Ovary (tissue), 3 donors: ENCODE results near the gene PLEKHH3.

Experiments
- POLR2A ChIP-seq: fragments of 450-650 bp; IDR thresholded peaks from one replicate; pipeline ENCODE4 v1.6.1; 2017; ENCODE audit warnings: antibody characterized with exemption, mild to moderate bottlenecking, moderate library complexity
- TF ChIP-seq, protein P1 (sequence below), 3 donors: fragments of 450-650 bp in 2 of 3; fragments of 200-600 bp in 1 of 3; IDR thresholded peaks; one replicate each; pipeline versions ENCODE4 v1.5.1 to v1.8.0; 2016 to 2022; ENCODE audit warnings: antibody characterized with exemption in 3 of 3, mild to moderate bottlenecking in 1 of 3
- donor health status: DM: no; HTN: no; CAD: no.

DNA sequence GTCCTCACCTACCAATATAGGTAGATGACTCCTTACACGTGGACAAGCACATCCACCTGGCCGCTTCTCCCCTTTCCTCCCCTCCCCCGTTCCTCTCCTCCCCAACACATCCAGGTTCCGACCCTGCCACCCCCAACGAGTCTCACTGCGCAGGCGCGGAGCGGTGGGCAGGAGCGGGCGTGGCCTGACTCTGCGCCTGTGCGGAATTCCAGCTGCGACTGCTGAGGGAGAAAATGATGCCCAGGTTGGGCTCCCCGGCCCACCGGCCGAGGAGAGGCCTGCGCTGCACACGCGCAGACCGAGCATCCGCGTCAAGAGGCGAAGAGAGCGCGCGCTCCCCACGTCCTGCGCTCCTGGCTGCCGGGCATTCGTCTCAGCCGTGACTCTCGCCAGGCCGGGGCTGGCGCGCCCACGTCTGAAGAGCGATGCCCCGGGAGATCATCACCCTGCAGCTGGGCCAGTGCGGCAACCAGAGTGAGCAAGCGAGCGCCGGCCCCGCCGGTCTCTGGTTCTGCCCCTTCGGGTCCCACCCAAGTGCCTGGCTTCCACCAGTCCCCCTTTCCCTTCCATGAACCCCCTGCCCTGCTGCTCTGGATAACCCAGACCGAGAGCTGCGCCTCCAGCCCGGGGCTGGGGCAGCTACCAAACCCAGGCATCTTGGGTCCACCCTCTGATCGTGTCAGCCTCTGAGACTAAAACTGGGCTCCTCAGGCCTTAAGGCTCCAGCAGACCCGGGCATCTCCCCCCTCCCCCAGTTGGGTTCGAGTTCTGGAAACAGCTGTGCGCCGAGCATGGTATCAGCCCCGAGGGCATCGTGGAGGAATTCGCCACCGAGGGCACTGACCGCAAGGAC, 17.5 kb downstream of the PLEKHH3 start, which contains the start of gene TUBG2:
- TF ChIP-seq, protein P1, sequence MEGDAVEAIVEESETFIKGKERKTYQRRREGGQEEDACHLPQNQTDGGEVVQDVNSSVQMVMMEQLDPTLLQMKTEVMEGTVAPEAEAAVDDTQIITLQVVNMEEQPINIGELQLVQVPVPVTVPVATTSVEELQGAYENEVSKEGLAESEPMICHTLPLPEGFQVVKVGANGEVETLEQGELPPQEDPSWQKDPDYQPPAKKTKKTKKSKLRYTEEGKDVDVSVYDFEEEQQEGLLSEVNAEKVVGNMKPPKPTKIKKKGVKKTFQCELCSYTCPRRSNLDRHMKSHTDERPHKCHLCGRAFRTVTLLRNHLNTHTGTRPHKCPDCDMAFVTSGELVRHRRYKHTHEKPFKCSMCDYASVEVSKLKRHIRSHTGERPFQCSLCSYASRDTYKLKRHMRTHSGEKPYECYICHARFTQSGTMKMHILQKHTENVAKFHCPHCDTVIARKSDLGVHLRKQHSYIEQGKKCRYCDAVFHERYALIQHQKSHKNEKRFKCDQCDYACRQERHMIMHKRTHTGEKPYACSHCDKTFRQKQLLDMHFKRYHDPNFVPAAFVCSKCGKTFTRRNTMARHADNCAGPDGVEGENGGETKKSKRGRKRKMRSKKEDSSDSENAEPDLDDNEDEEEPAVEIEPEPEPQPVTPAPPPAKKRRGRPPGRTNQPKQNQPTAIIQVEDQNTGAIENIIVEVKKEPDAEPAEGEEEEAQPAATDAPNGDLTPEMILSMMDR (IDR thresholded peaks at IDR 0.05): no peak
- TF ChIP-seq POLR2A: peak; percentile 64
